ENCODE results near the gene CAVIN2.

CAVIN2 gene

GRCh38 chr2:191846515-191847476 lies at the start of gene CAVIN2:
Gene CAVIN2 (minus strand): TSS chr2:191847088. CDS start chr2:191846925, 163 bp downstream.
- DNase-seq (ENCODE audit: low read depth in 2 of 2): no peak

- no peak for DNase-seq (ENCODE audit: low read depth in 2 of 2)
Observed at GRCh38 chr2:191895743-191896142, 48.9 kb upstream of the CAVIN2 start.

- DNase-seq (ENCODE audit: low read depth in 2 of 2): no peak
Observed at GRCh38 chr2:191895195-191895594, 48.3 kb upstream of the CAVIN2 start.

DNA sequence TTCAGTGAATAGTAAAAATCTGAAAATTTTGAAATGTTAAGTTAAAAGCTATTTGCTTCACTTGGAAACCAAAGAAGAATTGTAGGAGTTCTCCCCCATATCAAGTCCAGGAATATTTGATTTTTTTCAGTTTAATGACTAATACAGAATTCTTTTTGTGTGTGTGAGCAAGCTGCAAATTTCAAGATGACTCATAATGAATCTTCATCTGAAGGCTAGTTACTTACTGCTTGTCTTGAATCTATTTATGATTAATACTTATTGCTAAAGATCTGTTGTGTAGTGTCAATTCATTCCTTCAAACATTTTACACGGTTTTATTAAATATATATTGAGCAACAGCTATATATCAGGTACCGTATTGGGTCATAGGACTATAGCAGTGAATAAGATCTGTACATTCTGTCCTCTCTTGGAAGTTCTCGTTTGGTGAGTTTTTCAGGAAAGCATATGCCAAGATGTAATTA lies 47.8 kb upstream of the CAVIN2 start:
- no peak for DNase-seq (ENCODE audit: low read depth in 2 of 2)

DNA sequence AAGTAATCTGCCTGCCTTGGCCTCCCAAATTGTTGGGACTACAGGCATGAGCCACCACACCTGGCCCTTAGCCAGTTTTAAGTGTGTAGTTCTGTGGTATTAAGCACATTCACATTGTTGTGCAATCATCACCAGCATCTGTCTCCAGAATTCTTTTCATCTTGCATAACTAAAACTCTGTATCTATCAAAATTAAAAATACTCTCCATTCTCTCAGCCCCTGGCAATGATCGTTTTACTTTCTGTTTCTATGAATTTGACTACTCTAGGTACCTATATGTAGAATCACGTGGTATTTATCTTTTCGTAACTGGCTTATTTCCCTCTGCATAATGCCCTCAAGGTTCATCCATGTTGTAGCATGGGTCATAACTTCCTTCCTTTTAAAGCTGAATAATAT lies 45.5 kb upstream of the CAVIN2 start:
- no peak for DNase-seq (ENCODE audit: low read depth in 2 of 2)

DNA sequence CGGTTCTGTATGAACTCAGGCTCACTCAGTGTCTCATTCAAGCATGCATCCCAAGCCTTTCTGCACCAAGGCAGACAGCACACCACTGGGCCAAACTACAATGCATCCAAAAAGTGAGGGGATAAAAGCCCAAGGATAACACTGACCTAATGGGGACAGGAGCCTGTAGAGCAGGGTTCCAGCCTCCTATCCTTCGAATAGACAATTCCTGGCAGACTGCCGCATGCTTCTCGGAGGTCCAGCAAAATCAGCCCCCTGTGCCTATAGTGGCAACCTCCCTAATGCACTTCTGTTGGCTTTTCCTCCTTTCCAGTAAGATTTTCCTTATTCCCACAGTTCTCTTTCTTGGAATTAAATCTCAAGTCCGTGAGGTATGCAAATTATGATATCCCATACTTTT lies 44.8 kb upstream of the CAVIN2 start:
- no peak for DNase-seq (ENCODE audit: low read depth in 2 of 2)

DNA sequence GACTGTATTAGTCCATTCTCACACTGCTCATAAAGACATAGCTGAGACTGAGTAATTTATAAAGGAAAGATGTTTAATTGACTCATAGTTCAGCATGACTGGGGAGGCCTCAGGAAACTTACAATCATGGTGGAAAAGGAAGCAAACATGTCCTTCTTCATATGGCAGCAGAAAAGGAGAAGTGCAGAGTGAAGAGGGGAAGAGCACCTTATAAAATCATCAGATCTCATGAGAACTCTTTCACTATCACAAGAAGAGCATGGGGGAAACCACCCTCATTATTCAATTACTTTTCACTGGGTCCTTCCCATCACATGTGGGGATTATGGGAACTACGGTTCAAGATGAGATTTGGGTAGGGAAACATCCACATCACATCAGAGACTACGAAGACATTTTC lies 43.0 kb upstream of the CAVIN2 start:
- no peak for DNase-seq (ENCODE audit: low read depth in 2 of 2)

- no peak for DNase-seq (ENCODE audit: low read depth in 2 of 2)
Observed at GRCh38 chr2:191888400-191889166, 41.7 kb upstream of the CAVIN2 start.

DNA sequence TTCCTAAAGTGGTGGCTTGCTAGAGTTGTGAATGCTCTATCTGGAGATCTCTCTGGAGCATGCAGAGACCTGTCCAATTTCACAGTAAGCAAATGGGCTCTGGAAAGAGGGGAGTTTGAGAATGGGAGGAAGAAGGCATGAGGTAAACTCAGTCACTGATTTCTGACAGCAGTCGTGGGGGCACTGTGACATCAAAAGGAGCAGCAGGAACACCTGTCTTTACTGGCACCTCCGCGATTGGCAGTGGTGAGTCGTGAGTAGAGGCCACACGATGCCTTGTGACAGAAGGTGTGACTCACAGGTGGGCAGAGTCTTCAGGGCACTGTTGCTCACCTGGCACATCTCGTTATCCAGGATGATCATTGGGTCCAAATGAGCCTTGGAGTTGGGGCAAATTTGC lies 38.8 kb upstream of the CAVIN2 start:
- no peak for DNase-seq (ENCODE audit: low read depth in 2 of 2)

GRCh38 chr2:191885098-191885497 lies 38.2 kb upstream of the CAVIN2 start:
- DNase-seq (ENCODE audit: low read depth in 2 of 2): no peak

GRCh38 chr2:191881982-191882816 lies 35.3 kb upstream of the CAVIN2 start:
- DNase-seq (ENCODE audit: low read depth in 2 of 2): no peak

DNA sequence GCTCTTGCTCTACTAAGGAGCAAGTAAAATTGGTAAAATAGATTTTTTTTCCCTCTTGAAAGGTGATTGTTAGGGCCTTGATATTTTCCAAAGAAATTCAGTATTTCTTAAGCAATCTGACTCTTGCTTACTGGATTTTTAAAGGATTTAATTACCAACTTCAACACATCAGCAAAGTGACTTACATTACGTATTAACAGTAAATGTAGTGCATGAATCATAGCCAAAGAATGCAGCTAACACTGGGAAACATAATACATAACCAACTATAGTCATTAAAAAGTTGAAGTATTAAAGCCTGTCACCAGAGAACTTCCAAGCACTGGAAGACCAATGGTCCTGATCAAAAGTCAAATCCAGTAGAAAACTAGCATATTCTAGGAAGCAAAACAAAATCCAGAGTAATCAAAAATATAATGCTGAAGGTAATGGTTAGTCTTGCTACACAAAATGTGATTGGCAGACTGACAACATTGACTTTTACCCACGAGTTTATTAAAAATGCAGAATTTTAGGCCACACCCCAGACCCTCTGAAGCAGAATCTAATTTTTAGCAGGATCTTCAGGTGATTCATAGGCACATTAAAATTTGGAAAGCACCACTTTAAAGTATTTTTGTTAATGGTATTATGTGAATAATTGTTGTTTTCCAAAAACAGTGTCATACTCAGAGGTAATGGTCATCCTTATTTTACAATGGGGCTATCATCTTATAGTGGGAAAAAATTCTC lies 31.8 kb upstream of the CAVIN2 start:
- no peak for DNase-seq (ENCODE audit: low read depth in 2 of 2)

DNA sequence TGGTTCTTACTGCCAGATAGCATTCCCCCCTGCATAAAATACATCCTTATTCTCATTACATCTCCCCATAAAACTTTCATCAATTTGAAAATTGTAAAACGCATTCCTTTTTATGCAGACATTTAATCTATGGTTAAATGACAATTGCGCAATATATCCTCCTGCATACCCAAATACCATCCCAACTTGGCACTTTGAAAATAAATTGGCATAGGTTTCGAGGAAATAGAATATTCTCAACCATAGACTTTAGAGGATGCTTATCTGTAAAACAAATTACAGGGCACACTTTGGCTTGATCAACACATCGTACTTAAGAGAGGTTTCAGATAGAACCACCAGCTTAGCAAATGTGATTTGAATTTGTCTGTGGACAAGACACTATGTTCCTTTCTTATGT lies 31.0 kb upstream of the CAVIN2 start:
- DNase-seq (ENCODE audit: low read depth in 2 of 2): no peak

DNA sequence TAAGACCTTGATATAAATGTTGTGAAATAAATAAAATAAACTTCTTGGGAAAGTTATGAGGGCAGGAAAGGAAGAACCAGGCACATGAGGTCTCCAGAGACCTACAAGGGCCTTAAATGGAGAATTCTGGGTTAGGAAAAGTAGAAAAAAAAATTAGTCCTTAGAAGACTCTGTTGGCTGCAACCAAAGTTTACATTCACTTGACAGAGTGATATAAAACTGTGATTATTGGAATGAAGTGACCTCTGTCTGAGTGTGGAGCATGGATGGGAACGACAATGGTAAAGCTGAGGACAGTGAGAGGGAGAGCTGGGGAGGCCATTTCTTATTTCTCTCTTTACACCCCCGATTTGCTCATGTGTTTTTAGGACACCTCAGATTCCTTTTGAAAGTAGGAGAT lies 29.0 kb upstream of the CAVIN2 start:
- DNase-seq (ENCODE audit: low read depth in 2 of 2): no peak

DNA sequence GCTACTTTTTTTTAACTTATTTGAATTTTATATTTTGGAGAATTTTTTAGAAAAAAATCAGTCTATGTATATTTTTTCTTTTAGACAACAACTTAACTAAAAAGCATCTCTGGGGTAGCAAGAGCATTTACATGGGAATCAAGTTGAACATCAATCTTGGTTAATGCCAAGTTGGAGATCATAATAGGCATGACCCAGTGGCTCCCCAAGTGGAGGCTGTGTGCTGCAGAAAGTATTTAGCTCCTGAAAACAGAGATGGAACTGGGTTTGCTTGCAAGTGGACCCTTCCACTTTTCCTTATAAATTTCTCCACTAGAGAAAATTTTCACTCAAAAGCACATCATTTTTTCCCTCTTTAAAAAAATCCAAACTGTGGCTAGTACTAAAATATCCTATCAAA lies 23.9 kb upstream of the CAVIN2 start:
- no peak for DNase-seq (ENCODE audit: low read depth in 2 of 2)

DNA sequence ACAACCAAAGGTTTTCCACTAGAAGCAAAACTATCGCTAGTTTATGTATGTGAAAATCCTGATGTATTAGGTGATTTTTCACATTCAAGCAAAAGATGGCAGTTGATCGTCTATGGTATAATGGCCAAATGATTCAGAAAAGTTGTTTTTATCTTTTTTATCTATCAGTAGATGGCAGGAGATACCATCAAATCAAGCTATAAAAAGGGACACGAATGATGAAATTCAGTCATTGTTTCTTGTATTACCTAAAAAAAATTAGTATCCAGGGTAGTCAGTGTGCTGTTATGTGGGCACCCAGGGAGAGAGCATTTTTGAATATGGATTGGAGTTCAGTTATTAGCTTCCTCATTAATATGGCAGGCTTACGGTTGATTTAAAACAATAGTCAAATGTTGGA lies 22.9 kb upstream of the CAVIN2 start:
- DNase-seq (ENCODE audit: low read depth in 2 of 2): no peak

DNA sequence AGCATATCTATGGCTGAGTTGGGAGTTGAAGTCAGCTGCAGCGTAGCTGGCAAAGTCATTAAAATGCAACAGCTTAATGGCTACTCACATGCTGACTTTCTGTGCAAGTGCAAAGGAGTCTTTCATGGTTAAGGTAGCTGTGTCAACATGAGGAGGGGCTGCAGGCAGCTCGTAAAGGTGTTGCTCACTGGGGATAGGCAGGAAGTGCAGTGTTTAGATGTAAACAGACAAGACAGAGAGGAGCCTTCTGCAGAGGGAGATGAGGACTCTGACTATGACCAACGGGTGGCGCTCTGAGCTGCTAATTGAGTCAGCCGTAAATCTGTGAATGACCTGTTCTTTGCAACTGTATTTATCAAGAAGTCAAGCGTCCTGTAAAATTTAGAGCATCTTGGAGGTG lies 22.3 kb upstream of the CAVIN2 start:
- DNase-seq (ENCODE audit: low read depth in 2 of 2): no peak

DNA sequence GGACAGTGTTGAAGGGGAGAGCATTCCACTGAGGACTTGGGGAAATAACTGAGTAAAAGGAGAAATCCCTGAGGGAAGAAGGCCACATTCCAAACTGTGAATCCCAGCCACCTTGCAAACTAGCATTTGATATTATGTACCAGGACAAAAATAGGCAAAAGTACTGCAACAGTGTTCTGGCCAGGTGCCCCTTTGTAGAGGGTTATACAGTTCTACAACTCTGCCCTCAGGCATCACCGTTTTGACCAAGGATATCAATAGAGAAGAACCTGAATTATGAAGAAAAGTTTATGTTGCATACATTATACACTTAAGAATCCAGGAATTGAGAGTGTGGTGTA lies 20.6 kb upstream of the CAVIN2 start:
- no peak for DNase-seq (ENCODE audit: low read depth in 2 of 2)

- DNase-seq (ENCODE audit: low read depth in 2 of 2): no peak
Observed at GRCh38 chr2:191866675-191867506, 20.0 kb upstream of the CAVIN2 start.

DNA sequence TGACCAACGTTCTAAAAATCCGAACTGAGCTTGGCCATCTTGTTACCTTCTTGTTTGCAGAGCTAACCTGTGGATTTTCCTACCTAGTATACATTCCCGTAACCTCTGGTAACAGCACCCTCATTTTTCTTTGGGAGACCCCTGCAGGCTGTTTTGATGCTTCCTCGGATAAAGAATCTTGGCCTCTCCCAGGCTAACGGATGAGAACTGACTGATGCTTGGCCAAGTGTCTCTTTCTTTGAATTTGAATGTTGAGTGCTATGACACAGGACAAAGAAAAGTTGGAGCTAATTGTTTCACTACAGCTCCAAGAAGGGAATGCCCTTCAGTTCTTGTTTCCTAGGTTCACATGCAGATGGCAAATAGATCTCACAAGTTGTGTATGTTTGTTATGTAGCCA lies 19.3 kb upstream of the CAVIN2 start:
- DNase-seq (ENCODE audit: low read depth in 2 of 2): no peak

Measured in activated CD8-positive, alpha-beta memory T cell treated with anti-CD3 and anti-CD28 coated beads for 4 hours (primary cell).